ENCODE results near the gene TPRA1.

DNA sequence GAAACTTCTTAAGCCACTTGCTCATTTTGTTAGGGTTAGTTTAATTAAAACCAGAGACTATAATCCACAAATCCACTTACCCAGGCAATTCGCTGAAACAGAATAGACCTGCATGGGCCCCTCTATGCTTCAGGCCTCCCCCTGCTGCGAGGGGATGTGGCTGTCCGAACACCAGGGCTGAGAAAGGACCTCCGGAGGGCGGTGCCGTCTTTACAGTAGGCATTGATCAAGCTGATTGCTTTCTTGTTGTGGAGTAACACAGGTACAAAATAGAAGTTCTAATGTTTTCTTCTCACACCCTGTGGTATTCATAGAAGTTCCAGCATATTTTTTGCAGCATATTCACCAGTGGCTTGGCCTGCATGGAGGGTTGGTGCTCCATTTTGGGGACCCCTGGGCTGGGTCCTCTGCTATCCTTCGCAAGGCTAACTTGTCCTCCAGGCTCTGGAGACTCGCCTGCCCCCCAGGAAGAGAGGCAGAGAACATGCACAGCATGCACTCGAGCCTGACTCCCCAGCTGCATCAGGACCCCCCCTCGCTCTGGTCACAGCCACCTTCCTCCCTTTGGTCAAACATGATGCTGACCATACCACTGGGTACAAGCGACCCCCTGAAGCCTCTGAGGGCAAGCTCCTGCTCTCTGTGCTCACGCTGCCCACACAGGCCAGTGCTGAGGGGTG lies 55.3 kb downstream of the TPRA1 start:
- TF ChIP-seq, protein P1, sequence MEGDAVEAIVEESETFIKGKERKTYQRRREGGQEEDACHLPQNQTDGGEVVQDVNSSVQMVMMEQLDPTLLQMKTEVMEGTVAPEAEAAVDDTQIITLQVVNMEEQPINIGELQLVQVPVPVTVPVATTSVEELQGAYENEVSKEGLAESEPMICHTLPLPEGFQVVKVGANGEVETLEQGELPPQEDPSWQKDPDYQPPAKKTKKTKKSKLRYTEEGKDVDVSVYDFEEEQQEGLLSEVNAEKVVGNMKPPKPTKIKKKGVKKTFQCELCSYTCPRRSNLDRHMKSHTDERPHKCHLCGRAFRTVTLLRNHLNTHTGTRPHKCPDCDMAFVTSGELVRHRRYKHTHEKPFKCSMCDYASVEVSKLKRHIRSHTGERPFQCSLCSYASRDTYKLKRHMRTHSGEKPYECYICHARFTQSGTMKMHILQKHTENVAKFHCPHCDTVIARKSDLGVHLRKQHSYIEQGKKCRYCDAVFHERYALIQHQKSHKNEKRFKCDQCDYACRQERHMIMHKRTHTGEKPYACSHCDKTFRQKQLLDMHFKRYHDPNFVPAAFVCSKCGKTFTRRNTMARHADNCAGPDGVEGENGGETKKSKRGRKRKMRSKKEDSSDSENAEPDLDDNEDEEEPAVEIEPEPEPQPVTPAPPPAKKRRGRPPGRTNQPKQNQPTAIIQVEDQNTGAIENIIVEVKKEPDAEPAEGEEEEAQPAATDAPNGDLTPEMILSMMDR (IDR thresholded peaks at IDR 0.05): no peak
- no peak for TF ChIP-seq POLR2A (IDR thresholded peaks at IDR 0.05)

Measured in adrenal gland (tissue), 5 donors.